GM21526 (cell line): ENCODE data around the gene PEX1.
"Not testable (repeated sequence)": the region's sequence is repeated elsewhere in the genome, so short reads cannot be mapped to it uniquely, and the experiment has no call there.

Experiments used
- ATAC-seq: cut with Tn5 transposase; IDR thresholded peaks from one replicate; pipeline ENCODE4 v1.9.1; 2021; ENCODE audit warnings: moderate library complexity; ENCODE audit not compliant: unreplicated experiment, low FRiP score

Gene PEX1

GRCh38 chr7:92462560-92462959 lies 65.8 kb downstream of the PEX1 start:
- no peak for ATAC-seq

- ATAC-seq: peak; percentile 82
Measured at GRCh38 chr7:92461027-92462003, 67.0 kb downstream of the PEX1 start.

- no peak for ATAC-seq
Measured at GRCh38 chr7:92460510-92460909, 67.8 kb downstream of the PEX1 start.

- no peak for ATAC-seq
Measured at GRCh38 chr7:92460109-92460508, 68.2 kb downstream of the PEX1 start.

- ATAC-seq: no peak
Measured at GRCh38 chr7:92456236-92456635, 72.1 kb downstream of the PEX1 start.

GRCh38 chr7:92451645-92452044 lies 76.7 kb downstream of the PEX1 start:
- no peak for ATAC-seq

GRCh38 chr7:92448205-92448747 lies 80.0 kb downstream of the PEX1 start:
- peak; percentile 41 for ATAC-seq

- peak; percentile 85 for ATAC-seq
Measured at GRCh38 chr7:92447345-92448204, 80.7 kb downstream of the PEX1 start, which contains the start of gene GATAD1. Gene GATAD1, plus strand, starts transcription at chr7:92447482. Its CDS starts 248 bp downstream, at chr7:92447730.

GRCh38 chr7:92446869-92447344 lies 81.4 kb downstream of the PEX1 start:
- ATAC-seq: no peak

- not testable (repeated sequence) for ATAC-seq
Measured at GRCh38 chr7:92442720-92443119, 85.6 kb downstream of the PEX1 start.

GRCh38 chr7:92437956-92438491 lies 90.3 kb downstream of the PEX1 start:
- no peak for ATAC-seq
